Omental fat pad (tissue), 4 donors: ENCODE results near the gene BTBD3. TPM values are rescaled to one million over a fixed set of nuclear protein-coding genes. Genes with fewer than 3 reads are reported as not detected.

ENCODE experiments used
- ATAC-seq: fragments of 150-250 bp; one replicate; pipeline ENCODE4 v1.9.1; 2016; ENCODE audit warnings: mild to moderate bottlenecking, moderate library complexity; ENCODE audit not compliant: low FRiP score
- DNase-seq: peaks from one replicate; pipeline ENCODE4 v3.0.0-alpha.2; 2019; ENCODE audit warnings: low spot score
- total RNA-seq, 4 donors: library from RNA; depleted of rRNA; stranded (reverse); fragments of >200 nt; gene quantifications; one replicate each; pipeline ENCODE4 v1.1.0, GENCODE V29; 2016
- TF ChIP-seq, protein P1 (sequence below), 3 donors: fragments of 450-650 bp; IDR thresholded peaks; one replicate each; pipeline ENCODE4 v1.5.1; 2016 to 2017; ENCODE audit warnings: antibody characterized with exemption in 3 of 3, mild to moderate bottlenecking in 3 of 3, moderate library complexity in 2 of 3

BTBD3 gene
- total RNA-seq, 4 donors from 2014 or later: 16.1 to 27.1 (median 19.6) TPM

DNA sequence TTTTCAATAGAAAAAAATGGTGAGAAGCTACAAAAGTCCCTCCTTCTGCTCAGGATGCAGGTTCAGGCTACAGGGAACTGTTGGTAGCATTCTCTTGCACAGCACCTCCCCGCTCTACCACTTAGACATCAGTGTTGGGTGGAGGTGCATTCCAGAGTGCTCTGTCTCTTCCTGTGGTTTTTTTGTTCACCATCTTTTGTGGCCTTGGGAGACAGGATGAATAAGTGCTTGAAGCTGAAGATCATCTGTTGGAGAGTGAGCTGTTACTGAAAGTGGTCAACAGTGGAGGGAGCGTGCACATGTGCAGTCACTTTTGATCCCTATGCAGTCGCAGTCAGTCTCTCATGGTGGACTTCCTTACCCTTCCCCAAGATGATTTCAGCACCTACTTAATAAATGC is 16.6 kb upstream of the BTBD3 start:
- TF ChIP-seq, protein P1, sequence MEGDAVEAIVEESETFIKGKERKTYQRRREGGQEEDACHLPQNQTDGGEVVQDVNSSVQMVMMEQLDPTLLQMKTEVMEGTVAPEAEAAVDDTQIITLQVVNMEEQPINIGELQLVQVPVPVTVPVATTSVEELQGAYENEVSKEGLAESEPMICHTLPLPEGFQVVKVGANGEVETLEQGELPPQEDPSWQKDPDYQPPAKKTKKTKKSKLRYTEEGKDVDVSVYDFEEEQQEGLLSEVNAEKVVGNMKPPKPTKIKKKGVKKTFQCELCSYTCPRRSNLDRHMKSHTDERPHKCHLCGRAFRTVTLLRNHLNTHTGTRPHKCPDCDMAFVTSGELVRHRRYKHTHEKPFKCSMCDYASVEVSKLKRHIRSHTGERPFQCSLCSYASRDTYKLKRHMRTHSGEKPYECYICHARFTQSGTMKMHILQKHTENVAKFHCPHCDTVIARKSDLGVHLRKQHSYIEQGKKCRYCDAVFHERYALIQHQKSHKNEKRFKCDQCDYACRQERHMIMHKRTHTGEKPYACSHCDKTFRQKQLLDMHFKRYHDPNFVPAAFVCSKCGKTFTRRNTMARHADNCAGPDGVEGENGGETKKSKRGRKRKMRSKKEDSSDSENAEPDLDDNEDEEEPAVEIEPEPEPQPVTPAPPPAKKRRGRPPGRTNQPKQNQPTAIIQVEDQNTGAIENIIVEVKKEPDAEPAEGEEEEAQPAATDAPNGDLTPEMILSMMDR (IDR thresholded peaks at IDR 0.05): no peak
- ATAC-seq: no peak
- no peak for DNase-seq

DNA sequence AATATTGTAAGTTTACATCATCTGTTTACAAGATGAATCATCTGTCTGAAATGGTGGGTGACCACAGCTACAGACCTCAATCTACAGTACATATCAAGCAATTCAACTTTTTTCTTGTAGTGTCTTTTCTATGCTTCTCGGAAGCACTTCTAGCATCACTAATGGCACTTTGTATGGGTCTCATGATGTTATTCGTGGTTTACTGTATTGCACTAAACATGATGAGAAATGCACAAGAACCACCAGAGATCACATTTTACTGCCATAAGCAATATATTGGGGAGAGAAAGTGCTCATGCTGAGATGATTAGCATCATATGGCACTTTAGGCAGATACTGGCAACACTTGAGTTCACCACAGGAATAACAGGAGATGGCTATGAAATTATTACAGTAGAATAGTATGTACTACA is 15.4 kb upstream of the BTBD3 start:
- ATAC-seq: no peak
- no peak for DNase-seq
- TF ChIP-seq, protein P1 (IDR thresholded peaks at IDR 0.05): no peak

DNA sequence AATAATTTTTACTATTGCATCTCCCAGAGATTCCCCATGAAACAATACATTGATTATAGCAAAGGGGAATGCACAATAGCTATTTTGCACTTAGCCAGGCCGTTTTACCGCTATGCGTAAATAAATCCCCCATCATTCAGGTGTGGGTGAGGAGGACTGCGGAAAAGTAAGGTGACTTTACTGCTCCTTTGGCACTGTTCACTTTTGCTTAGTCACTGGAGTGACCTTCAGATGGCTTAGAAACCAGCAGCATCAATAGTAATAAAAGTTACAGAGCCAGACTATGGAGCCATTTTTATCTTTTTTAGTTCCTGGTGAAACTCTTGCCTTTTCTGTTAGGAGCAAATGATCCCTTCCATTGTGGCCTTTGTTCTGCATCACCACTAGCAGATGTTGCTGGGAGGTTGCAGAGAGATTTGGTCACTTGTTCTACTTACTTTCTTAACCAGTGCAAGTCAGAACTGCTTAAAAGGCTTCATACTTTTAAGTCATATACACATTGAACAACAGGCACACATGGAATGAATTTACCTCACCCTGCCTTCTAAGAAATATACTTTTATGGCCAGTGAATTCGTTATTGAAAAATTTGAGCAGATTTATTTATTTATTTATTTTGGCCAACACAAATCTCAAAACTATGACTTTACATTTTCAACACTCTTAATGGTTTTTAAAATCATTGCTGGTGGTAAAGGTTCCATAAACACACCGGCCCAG is 12.1 kb upstream of the BTBD3 start:
- TF ChIP-seq, protein P1 (IDR thresholded peaks at IDR 0.05): no peak
- ATAC-seq (no peak), DNase-seq (no peak)

DNA sequence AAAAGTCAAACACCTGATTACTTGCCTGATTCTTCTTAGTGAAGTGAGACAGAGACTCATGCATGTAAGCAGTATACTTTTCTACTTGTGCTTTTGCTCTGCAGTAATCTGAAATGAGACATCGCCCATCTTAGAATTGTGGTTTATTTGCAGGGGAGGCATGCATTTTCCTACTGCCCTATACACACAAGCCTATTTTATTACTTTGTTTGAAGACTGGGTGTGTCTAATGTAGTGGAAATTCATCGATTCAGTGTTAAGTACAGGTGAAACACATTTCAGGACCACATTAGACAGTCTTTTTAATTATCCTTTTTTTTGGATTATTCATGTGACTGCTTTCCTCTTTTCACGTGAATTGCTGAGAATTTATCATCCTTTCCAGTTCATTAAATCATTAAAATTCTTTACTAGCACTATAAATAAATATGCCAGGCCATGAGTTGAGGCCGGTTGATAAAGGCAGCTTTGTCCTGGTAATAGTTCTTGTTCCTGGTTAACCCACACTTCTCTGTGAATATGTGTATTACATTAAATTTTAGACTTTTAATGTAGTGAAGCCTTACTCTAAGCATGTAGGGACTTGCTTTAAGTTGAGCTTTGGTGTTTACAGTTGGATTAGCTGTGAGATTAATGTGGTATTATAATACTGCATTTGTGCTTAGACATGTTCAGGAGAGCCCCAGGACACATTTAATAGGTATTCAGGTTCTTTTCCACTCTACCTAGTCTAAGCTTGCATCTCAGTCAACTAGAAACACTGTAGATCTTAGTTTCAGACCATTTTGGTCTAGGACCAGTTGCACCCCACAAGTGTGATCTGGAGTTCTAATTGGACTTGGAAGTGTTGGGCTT is 10.8 kb upstream of the BTBD3 start:
- DNase-seq (no peak), ATAC-seq (no peak)
- TF ChIP-seq, protein P1 (IDR thresholded peaks at IDR 0.05): no peak

DNA sequence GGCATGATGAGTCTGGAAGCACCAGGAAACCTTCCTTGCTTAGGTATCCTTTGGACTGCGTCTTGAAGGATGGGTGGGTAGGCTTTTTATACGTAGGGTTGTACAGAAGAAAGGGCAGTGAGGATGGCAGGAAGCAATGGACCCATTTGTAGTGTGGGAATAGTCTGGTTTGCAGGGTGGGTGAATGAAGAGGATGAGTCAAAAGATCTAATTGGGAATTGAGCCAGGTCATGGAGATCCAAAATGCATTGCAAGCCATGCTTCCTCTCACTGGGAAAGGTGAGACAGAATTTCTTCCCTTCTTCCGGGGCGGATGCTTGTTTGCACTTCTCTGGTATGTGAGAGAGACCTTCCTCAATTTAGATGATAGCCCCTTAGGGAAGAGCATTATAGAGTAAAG is 10.1 kb upstream of the BTBD3 start:
- ATAC-seq: no peak
- DNase-seq: no peak
- TF ChIP-seq, protein P1 (IDR thresholded peaks at IDR 0.05): no peak

DNA sequence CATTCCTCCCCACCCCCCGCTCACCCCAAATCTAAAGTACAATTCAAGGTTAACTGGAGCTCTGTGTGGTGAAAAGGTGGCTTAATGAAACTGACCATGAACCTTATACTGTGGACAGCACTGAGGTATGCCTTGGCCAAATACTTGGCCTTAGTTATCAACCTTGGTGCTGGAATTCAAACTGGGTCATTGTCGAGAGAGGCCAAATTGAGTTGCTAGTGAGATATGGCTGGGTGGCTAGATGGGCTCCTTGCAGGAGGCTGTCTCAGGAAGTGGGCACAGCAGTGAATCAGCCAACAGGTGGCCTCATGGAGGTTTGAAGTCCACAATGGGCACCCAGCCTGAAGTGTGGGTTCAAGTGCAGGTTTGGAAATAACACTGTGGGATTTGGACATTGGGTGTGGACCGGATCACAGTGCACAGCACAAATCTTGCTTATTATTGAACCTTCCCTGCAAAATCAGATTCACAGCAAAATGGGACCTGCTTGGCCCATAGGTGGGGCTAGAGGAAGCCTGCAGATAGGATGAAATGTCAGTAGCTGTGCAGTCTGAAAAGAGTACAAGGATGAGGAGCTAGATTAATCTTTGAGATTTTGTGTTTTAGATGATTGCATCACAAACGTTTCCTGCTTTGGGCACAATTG is 5.6 kb upstream of the BTBD3 start:
- TF ChIP-seq, protein P1 (IDR thresholded peaks at IDR 0.05): no peak
- ATAC-seq: no peak
- DNase-seq: no peak
